Measurements from ENCODE around the gene FBXO47. TPM values are rescaled to one million over a fixed set of nuclear protein-coding genes. Genes with fewer than 3 reads are reported as not detected.

FBXO47 gene
- total and polyA plus RNA-seq, 7 donors, result not detected

GRCh38 chr17:38903404-38903803 is 63.8 kb downstream of the FBXO47 start:
- H3K27ac ChIP-seq, result no peak overlapping the region
- DNase-seq, result no peak
- H3K36me3 ChIP-seq, result peaks cover 6 to 50% (median 22%) of the 10 kb centered on the region in 4 donors
- H3K27me3 ChIP-seq, result no peaks in the 10 kb centered on the region
- WGBS, 2 donors, result 94% methylated on average over 6 of the region's 6 CpGs
- intact Hi-C loops (cut with DNase I), result no loop called here
- TF ChIP-seq CTCF (IDR thresholded peaks at IDR 0.05) (no peak), POLR2AphosphoS5 (IDR thresholded peaks at IDR 0.05) (no peak), POLR2A (IDR thresholded peaks at IDR 0.05) (no peak), EP300 (IDR thresholded peaks at IDR 0.05) (no peak)
- peaks cover 0 to 59% (median 40%) of the 10 kb centered on the region in 4 donors for H3K4me1 ChIP-seq
- H3K4me3 ChIP-seq, result no peak overlapping the region
- H3K9me3 ChIP-seq, result no peaks in the 10 kb centered on the region

- peaks cover 6 to 46% (median 23%) of the 10 kb centered on the region in 4 donors for H3K36me3 ChIP-seq
Observed at GRCh38 chr17:38900978-38901656, 66.1 kb downstream of the FBXO47 start.

DNA sequence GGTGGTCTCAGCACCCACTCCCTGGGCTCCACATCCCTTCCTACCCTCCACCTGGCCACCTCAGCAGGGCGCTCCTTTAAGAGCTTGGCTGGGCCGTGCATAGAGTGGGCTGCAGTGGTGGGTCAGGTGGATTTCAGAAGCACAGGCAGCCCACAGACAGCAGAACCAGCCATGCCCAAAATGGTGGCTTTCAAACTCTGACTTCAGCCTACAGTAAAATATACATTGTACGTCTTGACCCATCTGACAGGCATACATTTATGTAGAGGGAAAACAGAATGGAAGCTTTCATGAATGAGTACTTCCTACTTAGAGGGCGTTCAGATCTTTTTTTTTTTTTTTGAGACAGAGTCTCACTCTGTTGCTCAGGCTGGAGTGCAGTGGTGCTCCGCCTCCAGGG is 67.8 kb downstream of the FBXO47 start:
- Histone ChIP-seq H3K27me3 (no peaks in the 10 kb centered on the region), H3K4me1 (peaks cover 0 to 63% (median 51%) of the 10 kb centered on the region in 4 donors), H3K27ac (peak overlapping the region in 3 of 4 donors; percentile 67 to 69 (median 67)), H3K36me3 (peaks cover 3 to 39% (median 20%) of the 10 kb centered on the region in 4 donors), H3K4me3 (no peak overlapping the region), H3K9me3 (no peaks in the 10 kb centered on the region)
- TF ChIP-seq POLR2AphosphoS5 (IDR thresholded peaks at IDR 0.05) (no peak), CTCF (IDR thresholded peaks at IDR 0.05) (no peak), EP300 (IDR thresholded peaks at IDR 0.05) (no peak), POLR2A (IDR thresholded peaks at IDR 0.05) (no peak)
- DNase-seq, result no peak
- intact Hi-C loops (cut with DNase I), result no loop called here
- 54 to 82% methylated on average over 5 of the region's 5 CpGs for WGBS, 2 donors

More at GRCh38 chr17:38900978-38901656, 66.1 kb downstream of the FBXO47 start:
- Histone ChIP-seq H3K4me3 (no peak overlapping the region), H3K27ac (peak overlapping the region; percentile 29 to 67 (median 53)), H3K4me1 (peaks cover 0 to 62% (median 48%) of the 10 kb centered on the region in 4 donors), H3K27me3 (no peaks in the 10 kb centered on the region), H3K9me3 (no peaks in the 10 kb centered on the region)
- peak in 1 of 4 donors; percentile 16 for TF ChIP-seq POLR2AphosphoS5 (IDR thresholded peaks at IDR 0.05)
- TF ChIP-seq EP300 (IDR thresholded peaks at IDR 0.05), result no peak
- TF ChIP-seq CTCF (IDR thresholded peaks at IDR 0.05), result no peak
- 54 to 75% methylated on average over 10 of the region's 10 CpGs for WGBS, 2 donors
- intact Hi-C loops (cut with DNase I), result no loop called here
- no peak for DNase-seq

DNA sequence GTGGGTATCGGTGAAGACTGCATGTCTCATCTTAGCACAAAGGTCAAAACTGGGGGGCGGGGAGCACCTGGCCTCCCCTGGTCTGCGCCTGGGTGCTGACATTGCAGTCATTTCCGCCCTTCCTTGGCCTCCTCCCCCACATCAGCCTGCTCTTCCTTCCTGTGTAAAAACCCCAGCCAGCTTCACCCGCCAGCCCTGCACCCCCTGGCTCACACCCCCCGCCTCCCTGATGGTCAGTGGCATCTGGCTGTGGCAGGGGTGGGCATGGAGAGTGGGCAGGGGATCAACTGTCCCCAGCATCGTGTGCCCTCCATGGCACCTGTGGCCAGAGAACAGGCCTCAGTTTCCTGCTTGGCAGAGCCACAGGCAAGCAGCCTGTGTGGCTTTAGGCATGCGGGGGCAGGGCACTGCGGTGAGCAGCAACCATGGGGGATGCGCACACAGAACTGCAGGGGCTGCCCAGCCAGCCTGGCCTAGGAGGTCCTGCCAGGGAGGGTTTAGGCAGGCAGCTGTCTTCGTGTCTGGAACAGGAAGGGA is 68.3 kb downstream of the FBXO47 start:
- Histone ChIP-seq H3K4me1 (peaks cover 0 to 69% (median 55%) of the 10 kb centered on the region in 4 donors), H3K36me3 (peaks cover 3 to 34% (median 17%) of the 10 kb centered on the region in 4 donors), H3K9me3 (no peaks in the 10 kb centered on the region), H3K27me3 (no peaks in the 10 kb centered on the region), H3K27ac (peak overlapping the region in 3 of 4 donors; percentile 67 to 69 (median 67)), H3K4me3 (no peak overlapping the region)
- 38 to 41% methylated on average over 11 of the region's 11 CpGs for WGBS, 2 donors
- no peak for TF ChIP-seq CTCF (IDR thresholded peaks at IDR 0.05)
- peak in 1 of 4 donors; percentile 13 for TF ChIP-seq POLR2AphosphoS5 (IDR thresholded peaks at IDR 0.05)
- DNase-seq, result no peak
- intact Hi-C loops (cut with DNase I), result no loop called here

Data from sigmoid colon (tissue), 7 donors.